HUDEP-2 (cell line): ENCODE results near the gene TAS1R2.

Source experiments
- DNase-seq, 76 experiments: peaks; one replicate each; lab custom pipeline; 2025; ENCODE audit not compliant: unreplicated experiment in 76 of 76; lab: John Stamatoyannopoulos, UW

TAS1R2 gene

DNA sequence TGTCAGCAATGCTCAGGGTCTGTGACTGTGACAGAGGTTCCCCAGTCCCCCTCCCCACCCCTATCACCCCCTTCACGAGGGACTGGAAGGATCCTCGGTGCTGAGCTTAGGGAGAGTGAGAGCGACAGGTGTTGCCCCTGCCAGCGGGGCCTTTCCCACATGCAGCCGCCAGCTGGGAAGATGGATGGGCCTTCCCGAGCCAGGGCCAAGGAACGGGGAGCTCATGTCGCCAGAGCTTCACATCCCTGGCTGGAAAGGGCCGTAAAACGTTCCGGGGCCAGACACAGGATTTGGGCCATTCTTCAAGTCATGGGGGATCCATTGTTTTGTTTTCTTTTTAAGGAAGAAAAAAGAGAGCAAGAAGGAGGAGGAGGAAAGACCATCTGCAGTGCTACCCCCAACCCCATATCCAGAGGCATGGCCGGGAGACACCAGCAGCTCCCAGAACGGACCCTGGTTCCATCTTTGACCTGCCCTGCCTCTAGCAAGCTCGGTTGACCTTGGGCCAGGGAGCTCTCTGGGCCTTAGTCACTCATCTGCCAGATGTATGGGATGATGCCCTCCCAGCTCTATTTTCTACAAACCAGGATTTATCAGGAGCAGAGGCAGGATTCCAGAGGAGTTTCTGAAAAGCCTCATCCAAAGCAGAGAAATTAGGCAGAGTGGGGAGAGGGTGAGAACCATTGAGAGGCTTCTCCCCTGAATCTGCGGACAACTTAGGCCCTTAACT lies 54.1 kb downstream of the TAS1R2 start:
- DNase-seq, result no peak

DNA sequence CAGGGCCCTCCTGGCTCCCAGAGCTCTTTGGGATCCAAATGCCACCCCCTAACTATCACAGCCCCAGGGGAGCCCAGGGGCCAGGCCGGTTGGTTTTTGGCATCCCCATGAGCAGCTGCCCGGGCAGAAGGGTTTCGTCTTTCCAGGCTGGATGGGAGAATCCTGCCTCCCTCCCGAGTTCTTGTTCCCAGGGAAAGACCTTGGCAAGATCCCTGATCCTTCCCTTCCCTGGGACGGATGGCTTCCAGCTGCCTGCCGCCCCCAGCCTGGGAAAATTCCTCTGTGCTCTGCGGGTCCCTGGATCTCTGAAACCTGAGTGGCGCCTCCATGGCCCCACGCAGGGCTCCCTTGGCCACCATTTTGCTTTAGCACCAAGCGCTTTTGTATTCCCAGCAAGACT lies 55.6 kb downstream of the TAS1R2 start:
- no peak for DNase-seq

DNA sequence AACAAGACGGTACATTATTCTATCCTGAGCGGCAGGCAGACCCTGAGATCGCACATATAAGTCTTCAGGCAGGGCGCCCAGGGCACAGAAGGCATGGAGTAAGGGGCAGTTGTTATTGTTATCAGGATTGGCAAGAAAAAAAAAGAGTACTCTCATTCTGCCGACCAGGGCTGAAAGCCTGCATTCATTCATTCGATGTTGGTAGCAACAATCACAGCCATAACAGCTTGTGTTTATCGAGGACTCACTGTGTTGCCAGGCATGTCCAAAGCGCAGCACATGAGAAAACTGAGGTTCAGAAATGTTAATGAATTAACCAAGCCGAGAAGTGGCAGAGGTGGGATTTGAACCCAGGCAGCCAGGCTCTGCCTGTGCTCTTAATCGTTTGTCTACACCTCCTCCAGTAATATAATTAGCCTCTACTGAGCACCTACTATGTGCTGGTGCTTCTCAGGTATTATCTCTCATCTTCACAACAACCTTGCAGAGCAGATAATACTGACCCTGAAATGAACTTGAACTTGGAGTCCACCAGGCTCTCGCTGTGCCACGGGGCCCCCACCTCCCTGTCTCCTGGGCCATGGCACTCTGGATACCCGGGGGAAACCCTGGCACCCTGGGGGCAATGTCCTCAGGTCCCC lies 56.2 kb downstream of the TAS1R2 start:
- DNase-seq, result no peak

DNA sequence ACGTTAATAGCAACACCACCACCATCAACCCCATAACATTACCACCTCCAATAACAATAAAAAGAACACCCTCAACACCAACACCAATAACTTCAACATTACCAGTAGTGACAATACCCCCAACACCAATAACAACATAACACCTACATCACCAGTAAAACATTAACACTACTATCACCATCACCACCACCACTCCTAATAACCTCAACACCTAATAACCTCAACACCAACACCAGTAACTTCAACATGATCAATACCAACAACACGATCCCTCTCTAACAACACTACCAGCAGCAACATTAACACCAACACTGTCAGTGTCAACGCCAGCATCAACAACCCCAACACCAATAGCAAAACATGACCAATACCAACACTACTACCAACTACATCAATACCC lies 57.2 kb downstream of the TAS1R2 start:
- no peak for DNase-seq

DNA sequence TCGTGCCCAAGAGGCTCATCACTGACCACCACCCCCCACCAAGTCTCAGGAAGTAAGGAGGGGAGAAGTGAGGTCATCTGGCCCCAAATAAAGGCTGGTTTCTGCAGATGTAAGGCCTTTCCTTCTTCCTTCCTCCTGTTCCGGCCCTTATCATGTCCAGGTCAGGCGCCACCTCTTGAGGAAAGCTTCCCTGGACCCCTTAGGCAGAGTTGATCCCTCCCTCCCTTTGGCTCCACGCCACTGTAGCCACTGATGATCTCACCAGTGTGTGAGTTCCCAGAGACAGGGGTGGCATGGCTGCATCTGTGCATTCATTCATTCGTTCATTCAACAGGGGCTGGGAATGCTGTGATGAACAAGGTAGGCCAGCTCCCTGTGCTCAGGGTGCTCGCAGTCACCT lies 59.2 kb downstream of the TAS1R2 start:
- DNase-seq, result no peak

DNA sequence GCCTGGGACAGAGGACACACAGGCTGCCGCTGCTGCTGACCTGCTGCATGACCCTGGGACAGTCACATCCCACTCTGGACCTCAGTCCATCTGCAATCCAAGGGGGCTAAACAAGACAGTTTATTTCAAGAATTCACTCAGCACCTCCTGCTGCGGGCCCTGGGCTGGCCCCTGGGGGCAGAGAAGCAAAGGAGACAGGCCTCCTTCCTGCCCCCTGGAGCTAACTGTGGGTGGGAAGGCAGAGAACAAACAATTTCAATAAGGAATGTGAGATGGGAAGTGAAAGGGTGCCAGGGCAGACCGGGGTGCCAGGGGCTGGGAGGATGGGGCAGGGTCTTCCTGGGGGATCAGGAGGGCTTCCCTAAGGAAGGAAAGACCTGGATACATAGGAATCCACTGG lies 60.0 kb downstream of the TAS1R2 start:
- no peak for DNase-seq

DNA sequence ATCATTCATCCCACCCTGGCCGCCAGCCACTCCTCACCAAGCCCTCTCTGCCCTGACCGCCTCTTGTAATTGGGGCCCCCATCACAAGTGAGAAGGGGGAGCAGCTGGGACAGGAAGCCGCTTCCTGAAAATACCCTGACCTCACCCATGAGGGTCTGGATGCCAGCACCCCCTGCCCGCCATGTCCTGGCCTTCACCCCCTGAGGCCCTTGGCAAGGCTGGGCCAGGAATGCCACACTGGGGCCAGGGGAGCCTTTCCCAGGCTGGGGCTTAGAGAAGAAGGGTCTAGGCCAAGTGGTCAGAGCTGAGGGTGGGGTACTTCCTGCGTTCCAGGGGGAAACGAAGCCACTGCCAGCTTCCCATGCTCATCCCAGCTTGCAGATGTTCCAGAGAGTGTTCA lies 60.5 kb downstream of the TAS1R2 start:
- no peak for DNase-seq

DNA sequence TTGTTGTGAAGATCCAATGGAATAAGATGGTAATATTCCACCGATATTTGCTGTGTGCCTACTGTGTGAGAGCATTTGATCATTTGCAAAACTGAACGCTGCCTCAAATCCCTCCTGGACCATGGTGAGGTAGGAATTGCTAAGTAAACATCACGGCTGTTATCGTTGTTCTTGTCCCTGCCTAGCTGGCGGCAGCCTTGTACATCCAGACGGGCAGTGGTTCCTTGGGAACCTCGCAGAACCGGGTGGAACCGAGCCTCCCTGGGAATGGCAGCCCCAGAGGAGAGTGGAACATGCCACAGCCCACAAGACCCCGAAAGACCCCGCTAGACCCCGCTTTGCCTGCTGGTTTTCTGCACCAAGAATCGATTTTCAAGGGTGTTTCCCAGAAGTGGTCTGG lies 60.9 kb downstream of the TAS1R2 start:
- no peak for DNase-seq

DNA sequence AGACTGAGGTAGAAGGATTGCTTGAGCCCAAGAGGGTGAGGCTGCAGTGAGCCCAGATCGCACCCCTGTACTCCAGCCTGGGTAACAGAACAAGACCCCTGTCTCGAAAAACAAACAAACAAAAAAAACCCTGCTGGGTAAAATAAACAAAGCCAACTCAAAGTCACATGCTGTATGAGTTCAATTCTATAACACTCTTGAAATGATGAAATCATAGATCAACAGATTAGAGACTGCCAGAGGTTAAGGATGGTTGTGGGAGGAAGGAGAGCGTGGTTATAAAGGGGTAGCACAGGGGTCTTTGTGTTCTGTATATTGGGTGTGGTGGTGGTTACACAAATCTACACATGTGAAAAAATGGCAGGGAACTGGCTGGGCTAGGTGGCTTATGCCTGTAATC lies 62.5 kb downstream of the TAS1R2 start:
- no peak for DNase-seq

DNA sequence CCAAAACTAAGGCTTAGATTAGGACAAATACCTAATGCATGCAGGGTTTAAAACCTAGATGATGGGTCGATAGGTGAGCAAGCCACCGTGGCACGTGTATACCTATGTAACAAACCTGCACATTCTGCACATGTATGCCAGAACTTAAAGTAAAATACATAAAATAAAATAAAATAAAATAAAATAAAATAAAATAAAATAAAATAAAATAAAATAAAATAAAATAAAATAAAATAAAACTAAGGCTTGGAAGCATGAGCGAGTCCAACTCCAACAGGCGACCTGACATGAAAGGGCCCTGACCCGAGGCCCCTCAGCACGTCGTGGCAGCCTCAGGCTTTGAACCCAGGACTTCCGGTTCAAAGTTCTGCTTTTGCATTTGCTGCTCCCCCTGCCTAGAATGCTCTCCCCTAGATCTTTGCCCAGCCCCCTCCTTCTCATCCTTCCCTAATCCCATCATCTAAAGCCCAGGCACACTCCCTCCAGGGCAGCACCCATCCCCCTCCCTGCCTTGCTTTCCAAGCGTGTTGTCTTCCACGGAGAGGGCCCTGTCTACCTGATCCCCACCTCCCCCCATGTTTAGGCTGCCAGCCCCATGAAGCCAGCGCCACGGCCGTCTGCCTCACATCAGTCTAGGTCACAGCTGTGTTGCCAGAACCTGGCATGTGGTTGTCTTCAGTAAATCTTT lies 64.3 kb downstream of the TAS1R2 start:
- no peak for DNase-seq

DNA sequence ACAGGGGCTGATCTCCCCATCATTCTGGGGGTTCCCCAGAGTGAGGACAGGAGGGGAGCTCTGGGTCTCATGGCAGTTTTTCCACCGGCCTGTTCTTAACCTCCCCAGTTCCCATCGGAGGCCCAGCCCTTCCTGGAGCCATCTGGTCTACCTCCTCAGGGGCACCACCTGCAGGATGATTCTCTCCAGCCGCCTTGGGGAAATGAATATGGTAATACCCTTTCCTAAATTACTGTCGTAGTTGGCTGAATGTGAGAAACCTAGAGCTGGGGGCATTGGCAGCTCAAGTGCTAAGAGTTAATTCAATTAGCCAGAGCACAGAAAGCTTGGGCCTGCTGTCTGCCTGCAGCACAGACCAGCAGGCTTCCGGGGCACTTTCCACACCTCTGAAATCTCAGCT lies 64.9 kb downstream of the TAS1R2 start:
- DNase-seq, result peak in 1 of 76 experiments; percentile 4

DNA sequence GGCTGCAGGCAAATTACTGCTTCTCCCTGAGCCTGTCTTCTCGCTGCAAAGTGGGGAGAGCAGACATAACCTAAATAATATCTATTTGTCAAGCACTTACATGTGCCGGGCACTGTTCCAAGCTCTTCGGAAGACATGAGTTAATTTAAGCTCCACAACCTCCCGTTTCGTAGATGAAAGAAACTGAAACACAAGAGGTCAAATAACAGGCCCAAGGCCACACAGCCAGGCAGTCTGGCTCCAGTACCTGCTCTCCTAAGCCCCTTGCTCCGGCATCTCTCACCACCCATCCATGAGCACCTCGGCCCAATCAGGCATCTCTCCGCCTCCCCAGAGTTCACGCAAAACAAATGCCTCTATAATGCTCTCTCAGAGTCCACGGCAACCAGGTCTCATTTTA lies 65.4 kb downstream of the TAS1R2 start:
- DNase-seq, result no peak

DNA sequence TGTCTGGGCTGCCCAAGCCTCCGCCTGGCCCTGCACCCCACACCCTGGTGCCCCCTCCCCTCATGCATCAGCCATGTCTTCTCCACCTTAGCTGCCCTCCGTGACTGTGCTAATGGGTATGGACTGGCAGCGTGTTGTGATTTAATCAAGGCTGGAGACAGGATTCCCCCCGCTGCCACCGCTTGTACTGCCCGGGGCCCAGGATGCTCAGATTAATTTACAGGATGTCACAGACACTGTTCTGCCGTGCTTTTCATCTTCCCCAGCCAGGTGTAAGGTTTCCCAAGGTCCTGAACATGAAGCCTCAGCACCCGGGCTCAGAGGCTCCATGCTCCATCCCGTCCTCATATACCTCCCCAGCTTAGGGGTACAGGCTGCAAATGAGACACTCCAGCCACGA lies 66.3 kb downstream of the TAS1R2 start:
- DNase-seq, result no peak

DNA sequence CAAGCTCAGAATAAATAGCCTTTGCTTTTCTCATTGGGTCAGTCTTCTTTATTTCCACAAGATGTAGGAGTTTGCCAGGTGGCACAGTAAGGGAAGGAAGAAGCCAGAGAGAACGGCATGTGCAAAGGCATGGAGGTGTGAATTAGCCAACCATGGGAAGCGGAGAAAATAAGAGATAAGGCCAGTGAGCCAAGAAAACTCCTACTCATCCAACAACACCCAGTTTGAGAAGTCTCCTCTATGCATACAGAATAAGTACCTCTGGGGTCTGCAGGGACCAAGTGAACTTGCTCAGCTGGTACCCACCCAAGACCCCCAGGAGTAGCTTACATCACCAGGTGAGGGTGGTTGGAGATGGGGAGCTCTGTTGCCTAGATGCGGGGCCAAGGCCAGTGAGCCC lies 66.7 kb downstream of the TAS1R2 start:
- no peak for DNase-seq
